ENCODE measurements around the gene TMEM63C. TPM values are rescaled to one million over a fixed set of nuclear protein-coding genes. Genes with fewer than 3 reads are reported as not detected.

Gene TMEM63C
- total RNA-seq, 1 experiment from 2014 or later = 0.39 TPM

DNA sequence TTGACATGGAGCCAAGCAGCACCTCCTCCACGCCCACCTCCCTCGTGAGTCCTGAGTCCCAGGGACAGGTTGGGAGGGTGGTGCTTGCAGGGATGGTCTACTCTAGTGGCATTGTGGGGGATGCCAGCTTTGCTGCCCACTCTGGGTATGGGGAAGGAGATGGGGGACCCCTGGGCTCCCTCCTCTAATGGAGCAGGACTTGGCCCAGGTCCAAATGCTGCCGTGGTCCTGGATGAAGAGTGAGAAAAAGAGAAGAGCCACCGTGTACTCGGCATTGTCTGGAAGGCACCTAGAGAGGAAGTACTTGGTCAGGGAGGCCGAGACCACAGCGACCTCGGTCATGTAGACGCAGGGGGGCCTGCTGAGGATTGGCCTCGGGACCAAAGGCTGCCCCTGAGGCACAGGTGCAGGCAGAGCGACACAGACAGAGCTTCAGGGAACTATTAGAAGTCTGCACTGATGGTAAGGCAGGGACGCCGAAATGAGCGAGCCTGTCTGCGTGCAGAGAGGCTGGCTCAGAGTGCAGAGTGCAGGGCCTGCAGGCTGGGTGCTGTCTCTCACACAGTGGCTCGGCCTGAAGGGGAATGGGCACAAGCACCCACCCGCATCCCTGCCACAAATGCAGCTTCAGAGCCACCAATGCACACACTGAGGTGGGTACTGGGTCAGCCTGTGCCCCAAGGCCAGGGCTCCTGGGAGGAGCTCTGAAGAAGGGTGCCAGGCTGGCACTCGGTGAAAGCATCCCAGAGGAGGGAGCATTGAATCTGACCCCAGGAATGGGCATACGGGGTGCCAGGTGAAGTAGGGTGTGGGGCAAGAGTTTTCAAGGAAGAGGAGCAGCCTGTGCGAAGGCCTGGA lies 72.0 kb downstream of the TMEM63C start:
- DNase-seq (ENCODE audit: low read depth) = no peak

DNA sequence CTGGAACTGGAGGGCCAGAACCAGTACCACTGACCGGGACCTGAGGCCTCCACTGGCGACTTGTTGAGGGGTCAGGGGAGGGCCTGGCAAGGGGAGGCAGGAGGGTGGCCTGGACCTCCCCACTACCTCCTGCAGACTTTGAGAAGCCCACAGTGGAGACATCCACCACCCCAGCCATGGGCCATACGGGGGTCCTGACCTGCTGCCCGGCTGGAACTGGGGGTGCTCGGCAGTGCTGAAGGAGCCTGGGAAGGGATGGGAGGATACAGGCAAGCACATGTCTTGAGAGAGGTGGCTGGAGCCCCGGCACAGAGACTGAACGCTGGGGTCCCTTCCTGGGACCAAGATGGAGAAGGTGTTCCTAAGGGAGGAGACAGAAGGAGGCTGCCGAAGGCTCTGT lies 75.1 kb downstream of the TMEM63C start:
- DNase-seq (ENCODE audit: low read depth) = no peak

DNA sequence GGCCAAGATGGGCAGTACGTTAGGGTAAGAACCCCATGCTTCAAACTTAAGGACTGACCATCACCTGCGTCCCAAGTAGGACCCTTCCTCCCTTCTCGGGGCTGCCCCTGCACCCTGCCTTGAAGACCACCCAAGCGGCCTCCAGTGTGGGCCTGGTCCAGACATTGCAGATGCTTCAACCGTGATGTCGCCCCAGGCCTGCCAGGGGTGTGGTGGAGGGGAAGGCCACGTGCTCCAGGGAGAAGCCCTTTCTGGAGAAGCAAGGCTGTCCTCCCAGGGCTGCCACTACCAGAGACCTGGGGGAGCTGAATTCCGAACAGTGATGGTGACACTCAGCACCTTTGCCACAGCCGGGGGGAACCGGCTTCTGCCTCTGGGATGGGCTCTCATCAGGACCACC lies 76.1 kb downstream of the TMEM63C start:
- DNase-seq (ENCODE audit: low read depth) = no peak

DNA sequence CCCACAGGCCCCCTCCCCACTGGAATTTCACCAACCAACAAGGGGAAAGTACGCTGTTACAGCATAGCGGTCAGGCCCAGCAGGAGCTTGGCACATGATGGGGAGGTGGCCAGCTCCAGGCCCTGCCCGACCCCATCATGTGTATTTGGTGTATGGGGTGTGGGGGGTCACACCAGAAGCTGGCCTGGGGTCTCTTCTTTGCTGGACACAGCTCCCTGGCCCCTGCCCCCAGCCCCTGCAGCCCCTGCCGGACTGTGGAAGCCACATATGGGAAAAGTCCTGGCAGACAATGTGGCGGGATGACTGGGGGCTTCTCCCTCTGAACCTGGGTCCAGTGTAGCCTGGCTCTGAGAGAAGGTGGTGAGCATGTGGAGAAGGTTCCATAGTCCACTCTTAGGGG lies 77.0 kb downstream of the TMEM63C start:
- DNase-seq (ENCODE audit: low read depth) = no peak

DNA sequence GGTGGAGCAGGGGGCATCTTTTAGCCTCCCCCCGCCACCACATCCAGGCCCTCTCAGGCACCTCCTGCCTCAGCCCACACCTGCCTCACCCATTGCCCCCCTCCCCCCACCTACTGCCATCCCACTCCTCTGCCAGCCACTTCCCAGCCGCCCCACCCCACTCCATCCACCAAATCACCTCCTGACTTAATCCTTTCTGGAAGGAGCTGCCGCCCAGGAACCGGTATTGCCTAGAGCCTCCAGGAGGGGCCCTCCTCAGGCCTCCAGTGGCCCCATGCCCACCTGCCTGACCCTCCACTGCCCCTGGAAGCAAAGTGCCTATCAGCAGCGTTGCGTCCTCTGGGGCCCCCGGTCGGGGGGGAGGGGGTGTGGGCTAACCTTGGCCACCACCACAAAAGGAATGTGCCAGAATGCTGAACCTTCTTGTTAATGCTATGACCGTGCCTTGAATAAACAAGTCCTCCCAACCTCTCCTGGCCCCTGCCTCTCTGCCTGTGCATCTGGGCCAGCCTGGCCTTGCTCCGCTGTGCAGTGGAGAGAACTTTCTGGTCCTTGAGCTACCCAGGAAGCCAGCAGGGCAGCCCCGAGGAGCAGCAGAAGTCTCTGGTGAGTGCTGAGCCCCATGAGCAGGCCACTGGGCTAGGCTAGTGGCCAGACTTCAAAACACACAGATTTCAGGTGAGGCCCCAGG lies 77.6 kb downstream of the TMEM63C start:
- DNase-seq (ENCODE audit: low read depth) = no peak

DNA sequence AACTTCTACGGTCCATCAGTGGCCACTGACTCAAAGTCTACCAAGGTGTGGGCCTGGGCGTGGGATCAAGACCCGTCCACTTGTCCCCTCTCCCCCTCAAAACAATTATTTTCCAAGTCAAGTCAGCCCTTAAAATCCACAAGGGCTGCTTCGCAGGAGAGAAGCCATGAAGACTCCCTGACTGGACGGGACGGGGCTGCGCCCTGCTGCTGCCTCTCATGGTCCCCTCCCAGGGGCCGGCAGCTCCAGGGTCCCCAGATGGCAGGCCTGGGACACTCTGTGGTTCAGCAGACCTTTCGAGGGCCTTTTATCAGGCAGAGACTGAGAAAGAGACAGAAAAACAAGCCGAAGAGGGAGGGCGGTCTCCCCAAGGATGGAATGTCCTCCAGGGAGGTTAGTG lies 78.6 kb downstream of the TMEM63C start:
- no peak for DNase-seq (ENCODE audit: low read depth)

DNA sequence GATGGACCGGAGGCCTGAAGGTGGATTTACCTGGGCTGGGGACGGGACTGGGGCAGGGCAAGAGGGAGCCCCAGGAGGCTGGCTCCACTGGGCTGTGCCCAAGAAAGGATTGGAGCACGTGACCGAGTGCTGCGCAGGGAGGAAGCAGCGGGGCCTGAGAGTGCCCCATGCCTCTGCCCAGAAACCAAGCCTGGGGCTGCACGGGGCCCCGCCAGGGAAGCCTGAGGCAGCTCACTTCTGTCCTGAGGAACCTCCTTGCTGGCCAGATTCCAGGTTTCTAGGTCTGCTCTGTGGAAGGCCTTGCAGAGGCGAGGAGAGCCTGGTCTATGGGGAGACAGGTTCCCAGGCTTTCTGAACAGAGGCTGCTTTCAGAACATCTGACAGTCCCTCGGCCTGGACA lies 79.0 kb downstream of the TMEM63C start:
- no peak for DNase-seq (ENCODE audit: low read depth)

DNA sequence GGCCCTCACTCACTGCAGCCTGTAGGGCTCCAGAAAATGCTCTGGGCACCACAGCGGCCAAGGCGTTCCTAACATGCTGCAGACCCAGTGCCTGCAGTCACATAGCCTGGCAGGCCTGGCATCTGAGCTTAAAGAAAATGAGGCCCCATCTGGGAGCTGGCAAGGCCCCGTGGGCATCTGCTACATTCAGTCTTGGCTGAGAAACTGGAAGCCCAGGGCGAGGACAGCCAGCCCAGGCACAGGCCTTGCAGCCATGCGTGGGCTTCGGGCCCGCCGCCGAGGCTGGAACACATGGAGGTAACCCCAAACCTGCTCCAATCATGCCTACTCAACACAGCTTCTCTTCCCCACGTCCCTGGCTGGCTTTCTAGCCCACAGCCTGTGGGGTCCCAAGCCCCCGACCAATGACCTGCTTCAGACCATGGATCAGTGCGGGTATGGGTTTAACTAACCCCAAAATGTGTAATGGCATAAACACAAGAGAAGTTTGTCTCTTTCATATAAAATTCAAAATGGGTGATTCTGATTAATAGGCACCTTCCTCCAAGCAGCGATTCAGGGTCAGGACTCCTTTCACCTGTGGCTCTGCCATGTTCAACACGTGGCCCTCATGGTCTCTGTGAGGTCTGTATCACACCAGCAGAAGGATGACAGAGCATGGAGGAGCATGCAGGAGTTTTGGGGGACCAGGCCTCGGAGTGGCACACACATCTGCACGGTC lies 83.0 kb downstream of the TMEM63C start:
- DNase-seq (ENCODE audit: low read depth) = no peak

DNA sequence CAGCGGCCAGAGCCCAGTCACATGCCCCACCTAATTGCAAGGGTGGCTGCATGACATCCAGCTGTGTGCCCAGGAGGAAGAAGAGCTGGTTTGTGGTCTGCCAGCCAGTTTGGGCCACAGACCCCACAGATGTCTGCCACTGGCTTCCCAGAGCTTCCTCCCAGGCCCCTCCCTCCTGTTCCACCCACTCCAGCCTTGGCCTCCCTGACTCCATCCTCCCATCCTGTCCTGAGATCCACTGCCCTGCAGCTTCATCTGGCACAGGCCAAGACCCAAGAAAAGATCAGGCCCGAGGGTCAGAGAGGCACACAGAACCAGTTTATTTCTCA lies 83.6 kb downstream of the TMEM63C start:
- DNase-seq (ENCODE audit: low read depth) = no peak

DNA sequence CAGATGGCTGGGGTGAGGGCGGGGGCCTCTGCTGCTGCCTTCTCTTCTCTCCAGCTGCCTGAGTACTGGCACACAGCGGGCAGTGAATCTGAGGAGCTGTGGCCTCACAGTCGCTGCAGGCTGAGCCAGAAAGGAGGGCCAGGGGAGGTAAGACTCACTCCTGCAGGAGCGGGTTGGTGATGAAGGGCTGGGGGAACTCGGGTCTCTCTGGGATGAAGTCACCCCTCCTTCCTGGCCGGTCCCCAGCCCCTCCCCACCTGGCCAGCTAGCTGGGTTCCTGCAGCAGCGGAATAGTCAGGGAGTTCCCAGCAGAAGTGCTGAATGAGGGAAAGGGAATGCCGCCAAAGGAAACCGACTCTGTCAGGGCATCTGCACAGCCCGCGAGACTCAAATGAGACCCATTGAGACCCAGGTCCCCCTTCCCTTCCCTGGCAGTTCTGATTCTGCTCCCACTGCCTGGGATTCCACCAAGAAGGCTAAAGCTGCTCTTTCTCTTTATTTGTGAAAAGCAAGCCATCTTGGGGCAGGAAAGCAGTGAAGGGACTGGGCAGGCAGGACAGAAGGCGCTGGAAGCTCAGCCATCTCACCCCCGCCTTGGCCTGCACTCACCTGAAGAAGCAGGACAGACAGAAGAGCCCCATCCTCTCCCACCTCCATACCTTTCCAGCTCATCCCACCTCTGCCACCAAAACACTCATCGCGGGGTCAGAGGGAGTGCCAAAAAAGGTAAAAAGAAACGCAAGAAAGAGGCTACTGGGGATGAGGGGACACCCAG lies 84.2 kb downstream of the TMEM63C start:
- DNase-seq (ENCODE audit: low read depth) = no peak

DNA sequence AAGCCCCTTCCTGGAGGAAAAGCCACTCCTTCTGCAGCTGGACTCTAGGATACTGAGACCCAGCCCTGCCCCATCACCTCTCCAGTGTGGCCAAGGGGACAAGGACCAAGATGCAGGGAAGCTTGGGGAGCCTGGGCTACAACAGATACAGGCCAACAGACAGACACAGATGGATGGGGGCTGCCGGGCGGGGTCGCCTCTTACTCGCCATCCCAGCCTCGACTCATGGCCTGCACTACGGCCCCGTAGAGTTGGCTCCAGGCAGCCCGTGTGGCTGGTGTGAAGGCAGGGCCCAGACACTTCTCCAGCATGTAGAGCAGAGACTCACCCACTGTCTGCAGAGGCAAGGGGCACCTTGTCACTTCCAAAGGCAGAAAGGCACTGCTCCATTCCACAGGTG lies 84.7 kb downstream of the TMEM63C start:
- DNase-seq (ENCODE audit: low read depth) = no peak

DNA sequence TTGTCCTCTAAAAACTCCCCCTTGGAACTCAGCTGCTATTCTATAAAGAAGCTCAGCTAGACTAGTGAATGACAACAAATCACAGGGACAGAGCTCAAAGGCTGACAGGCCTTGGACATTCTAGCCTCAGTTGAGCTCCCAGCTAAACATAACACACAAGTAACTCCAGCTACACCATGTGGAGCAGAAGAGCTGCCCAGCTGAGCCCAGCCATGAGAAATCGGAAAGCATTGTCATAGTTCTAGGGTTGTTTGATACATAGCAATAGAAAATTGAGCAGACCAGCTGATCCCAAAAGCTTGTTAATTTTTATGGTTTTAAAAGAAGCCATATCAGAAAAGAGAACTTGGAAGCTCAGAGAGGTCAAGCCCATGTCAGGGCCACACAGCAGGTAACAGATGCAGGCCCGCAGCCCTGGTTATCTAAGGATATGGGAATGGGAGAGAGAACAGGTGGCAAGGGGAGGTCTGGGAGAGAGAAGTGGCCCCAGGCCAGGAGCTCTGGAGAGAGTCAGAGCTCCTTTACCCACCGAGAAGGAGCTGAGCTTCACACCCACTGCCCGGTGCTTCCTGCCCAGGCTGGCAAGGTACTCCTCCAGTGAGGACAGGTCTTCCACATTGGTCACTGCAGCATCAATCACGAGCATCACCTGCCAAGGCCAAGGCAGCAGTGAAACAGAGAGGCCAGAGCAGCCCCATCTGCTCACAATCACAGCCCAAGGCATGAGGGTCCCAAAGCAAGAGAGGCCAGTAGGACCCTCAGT lies 86.5 kb downstream of the TMEM63C start:
- no peak for DNase-seq (ENCODE audit: low read depth)

DNA sequence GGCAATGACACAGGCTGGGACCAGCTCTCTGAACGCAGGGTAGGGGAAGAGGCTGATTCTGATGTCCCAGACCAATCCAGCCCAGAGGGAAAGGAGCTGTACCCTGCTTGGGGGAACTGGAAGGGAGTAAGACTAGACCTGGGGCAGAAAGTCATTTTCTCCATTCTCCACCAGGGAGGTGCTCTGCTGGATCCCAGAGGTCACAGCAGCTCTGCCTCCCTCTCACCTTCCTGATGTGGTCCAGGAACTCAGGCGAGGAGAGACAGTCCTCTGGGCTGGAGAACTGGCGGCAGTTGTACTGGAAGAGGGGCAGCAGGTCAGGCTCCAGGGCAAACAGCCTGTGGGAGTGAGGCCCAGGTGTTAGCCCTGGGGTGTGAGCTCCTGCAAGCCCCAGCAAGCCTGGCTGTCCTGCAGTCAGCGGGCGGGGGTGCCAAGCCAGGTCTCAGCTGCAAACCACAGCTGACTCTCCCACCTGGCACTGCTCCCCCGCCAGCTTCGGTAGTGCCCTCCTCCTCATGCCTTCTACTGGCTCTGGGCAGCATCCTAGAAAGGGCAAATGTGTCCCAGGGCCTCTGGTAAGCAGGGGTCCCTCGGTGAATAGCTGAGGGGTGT lies 87.5 kb downstream of the TMEM63C start:
- no peak for DNase-seq (ENCODE audit: low read depth)

DNA sequence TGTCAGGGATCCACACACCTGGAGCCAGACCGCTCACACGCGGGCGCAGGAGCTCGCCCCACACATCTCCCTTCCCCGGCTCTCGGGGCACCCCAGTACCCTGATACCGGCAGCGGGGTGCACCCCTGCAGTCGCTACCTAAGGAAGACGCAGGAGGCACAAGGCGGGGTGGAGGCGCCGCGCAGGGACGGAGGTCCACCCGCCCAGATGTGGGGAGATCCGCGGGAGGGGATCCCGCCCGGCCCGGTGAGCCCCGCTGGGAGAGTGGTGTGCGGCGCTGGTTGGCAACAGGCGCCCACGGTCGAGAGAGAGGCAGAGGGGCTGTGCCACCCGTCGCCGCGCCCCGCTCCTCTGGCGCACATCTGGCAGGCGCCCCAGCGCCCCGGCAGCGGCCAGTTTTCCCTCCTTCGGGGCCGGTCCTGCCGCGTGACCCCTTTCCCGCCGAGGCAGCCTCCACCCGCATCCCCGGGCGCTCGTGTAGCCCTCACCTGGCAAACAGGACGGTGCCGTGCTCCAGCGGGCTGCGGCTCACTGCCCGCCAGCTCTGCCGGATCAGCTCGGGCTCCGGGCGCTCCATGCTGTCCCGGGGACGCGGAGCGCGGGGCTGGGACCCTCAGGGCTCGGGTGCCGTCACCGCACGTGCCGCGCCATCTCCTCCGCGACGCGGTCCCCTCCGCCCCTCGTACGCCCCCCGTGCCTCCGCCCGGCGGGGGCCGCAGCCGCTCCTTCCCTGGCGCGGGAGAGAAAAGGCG lies 88.9 kb downstream of the TMEM63C start:
- no peak for DNase-seq (ENCODE audit: low read depth)

DNA sequence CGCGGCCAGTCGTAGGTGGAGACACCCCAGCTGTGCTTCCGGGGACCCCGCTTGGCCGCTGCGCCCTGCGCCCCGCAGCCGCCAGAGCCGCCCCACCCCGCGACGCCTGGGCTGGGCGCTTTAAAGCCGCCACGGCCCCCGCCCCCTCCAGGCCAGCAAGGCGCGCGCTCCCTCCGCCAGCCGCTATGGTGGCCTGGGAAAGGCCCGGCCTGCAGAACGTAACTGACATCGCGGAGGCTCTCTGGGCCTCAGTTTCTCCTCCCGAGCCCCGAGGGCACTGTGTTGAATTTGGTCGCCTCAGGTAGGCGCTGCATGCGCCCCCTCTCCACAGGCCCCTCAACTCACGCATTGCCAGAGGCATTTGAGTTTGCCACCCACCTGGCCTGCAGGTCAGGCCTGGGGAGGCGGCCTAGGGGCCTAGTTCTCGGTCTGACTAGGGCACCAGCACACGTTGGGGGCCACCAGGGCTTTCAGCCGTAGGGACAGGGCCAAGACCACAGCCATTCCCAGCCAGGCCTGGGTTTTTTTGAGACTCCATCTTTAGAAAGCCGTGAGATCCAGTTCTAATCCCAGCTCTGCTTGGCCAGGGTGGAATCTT lies 89.6 kb downstream of the TMEM63C start, which contains the start of gene NGB:
Gene NGB, minus strand, starts transcription at position 94 of the 598 bp plus-strand sequence. CDS start 269 bp downstream, outside the sequence.
- no peak for DNase-seq (ENCODE audit: low read depth)

DNA sequence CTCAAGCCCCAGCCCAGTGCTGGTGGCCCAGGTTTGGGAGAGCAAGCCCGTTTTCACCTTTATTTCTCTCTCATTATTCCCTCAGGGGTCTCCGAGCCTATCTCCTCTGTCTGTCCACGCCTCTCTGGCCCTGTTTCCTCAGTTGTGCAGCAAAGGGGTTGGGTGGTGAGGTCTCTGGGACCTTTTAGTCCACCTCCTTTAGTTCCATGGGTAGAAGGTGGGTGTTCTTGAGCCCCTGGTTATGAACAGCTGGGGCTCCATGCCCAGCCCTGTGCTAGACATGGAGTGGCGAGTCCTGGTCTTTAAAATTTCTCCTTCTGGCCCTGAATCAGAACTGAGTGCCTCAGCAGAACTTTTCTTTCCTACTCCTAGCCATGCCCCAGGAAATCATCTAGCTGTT lies 90.7 kb downstream of the TMEM63C start:
- no peak for DNase-seq (ENCODE audit: low read depth)

DNA sequence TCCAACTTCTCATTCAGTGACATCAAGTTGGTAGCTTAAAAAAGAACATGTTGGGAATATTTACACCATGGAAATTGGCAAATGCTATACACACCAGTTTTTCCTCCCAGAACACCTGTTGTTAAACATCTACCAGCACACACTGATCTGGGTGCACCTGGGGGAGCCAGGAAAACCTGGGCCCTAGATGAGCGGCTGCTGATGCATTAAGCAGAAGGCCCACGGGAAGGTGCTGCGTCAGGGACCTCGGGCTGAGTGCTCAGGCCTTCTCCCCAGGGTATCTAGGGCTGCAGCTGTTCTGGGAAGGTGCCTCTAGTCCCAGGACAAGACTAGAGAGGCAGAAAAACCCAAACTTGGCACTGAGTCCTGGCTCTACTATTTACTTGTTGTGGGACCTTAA lies 92.2 kb downstream of the TMEM63C start:
- no peak for DNase-seq (ENCODE audit: low read depth)

DNA sequence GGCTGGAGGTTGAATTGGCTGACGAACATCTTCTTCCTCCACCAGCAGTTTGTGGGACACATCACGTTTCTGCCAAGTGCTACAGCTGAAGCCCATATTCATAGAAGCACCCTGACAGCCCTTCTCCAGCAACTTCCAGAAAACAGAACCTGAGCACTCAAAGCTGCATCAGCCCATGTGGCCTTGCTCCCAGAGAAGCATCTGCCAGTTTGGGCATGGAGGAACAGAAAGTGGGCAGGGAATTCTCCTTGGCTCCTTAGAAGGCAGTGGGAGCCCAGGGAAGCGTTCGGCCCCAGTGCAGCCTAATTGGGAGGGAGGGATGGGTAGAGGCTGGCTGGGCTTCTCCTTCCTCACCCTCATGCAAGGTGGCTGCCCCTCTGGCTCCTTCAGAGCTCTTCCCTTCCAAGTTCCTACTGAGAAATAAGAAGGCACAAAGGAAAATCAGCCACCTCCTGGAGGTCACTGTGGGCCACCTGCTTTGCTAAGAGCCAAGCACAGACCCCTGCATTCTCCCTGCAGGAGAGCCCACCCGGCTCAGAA lies 93.5 kb downstream of the TMEM63C start:
- DNase-seq (ENCODE audit: low read depth) = no peak

DNA sequence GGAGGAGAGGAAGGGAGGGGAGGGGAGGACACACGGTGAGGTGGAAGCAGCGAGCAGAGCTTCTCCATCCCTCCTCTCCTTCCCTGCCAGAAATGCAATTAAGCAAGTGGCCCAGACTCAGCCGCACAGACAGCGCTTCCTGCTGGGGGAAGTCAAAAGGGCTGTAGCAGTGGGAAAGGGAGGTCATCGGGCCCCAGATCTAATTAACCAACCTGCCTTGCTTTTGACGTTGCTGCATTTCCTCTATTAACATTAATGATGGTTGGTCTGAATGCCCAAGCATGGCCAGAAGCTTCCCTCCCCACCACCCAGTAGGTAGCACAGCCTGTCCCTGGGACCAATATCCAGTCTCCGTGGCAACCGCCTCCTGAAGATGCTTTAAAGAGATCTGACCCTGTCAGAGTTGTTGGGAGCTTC lies 94.0 kb downstream of the TMEM63C start:
- DNase-seq (ENCODE audit: low read depth) = no peak
